ENCODE measurements around the gene SGK2.

SGK2 gene

DNA sequence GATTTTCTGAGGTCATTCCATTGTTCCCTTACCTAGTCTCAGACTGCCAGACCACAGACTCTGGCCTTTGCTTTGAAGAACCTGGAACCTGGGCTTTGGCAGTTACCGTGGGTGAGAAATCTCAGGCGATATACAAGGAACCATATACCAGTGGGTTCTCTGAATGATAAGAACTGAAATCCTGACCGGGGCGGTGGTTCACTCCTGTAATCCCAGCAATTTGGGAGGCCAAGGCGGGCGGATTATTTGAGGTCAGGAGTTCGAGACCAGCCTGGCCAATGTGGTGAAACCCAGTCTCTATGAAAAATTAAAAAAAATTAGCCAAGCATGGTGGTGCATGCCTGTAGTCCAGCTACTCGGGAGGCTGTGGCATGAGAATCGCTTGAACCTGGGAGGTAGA is 14.3 kb upstream of the SGK2 start:
- no peak overlapping the region for H3K4me3 ChIP-seq (ENCODE audit: control insufficient read depth, low read depth, low read length)
- no peak for DNase-seq (ENCODE audit: low read depth)
- TF ChIP-seq, protein P1, sequence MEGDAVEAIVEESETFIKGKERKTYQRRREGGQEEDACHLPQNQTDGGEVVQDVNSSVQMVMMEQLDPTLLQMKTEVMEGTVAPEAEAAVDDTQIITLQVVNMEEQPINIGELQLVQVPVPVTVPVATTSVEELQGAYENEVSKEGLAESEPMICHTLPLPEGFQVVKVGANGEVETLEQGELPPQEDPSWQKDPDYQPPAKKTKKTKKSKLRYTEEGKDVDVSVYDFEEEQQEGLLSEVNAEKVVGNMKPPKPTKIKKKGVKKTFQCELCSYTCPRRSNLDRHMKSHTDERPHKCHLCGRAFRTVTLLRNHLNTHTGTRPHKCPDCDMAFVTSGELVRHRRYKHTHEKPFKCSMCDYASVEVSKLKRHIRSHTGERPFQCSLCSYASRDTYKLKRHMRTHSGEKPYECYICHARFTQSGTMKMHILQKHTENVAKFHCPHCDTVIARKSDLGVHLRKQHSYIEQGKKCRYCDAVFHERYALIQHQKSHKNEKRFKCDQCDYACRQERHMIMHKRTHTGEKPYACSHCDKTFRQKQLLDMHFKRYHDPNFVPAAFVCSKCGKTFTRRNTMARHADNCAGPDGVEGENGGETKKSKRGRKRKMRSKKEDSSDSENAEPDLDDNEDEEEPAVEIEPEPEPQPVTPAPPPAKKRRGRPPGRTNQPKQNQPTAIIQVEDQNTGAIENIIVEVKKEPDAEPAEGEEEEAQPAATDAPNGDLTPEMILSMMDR (IDR thresholded peaks at IDR 0.05; ENCODE audit: control insufficient read depth, insufficient read depth, low read depth, low read length, missing control alignments): no peak

DNA sequence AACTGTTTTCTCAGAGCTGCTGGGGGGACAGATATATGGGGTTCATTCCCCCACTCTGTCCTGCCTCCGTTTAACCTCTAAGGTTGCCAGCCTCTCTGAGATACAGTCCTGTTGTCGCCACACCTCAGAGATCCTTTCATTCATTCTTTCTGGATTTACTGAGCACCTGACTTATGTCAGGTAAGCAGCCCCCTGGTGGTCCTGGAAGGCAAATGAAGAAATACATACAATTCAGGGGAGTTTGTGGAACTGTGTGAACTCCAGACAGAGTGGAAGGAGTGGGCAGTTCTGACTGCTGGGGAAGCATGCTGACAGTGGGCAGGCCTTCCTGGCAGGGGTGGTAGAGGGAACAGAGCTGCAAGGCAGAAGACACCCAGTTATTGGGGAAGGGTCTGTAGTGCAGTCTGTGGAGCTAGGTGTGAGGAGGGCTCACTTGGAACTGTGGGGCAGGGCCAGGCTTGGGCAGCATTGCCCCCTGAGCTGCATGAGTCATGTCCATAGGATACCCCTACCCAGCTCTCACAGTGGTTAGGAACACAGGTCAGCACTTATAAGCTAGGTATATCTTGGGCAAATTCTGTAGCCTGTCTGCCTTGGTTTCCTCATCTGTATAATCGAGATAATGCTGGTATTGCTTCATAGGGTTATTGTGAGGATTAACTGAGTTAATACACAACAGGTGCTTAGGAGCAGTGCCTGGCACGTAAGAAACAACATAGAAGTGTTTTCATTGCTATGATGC is 12.8 kb upstream of the SGK2 start:
- DNase-seq (ENCODE audit: low read depth): no peak
- TF ChIP-seq, protein P1 (IDR thresholded peaks at IDR 0.05; ENCODE audit: control insufficient read depth, insufficient read depth, low read depth, low read length, missing control alignments): no peak
- H3K4me3 ChIP-seq (ENCODE audit: control insufficient read depth, low read depth, low read length): no peak overlapping the region

DNA sequence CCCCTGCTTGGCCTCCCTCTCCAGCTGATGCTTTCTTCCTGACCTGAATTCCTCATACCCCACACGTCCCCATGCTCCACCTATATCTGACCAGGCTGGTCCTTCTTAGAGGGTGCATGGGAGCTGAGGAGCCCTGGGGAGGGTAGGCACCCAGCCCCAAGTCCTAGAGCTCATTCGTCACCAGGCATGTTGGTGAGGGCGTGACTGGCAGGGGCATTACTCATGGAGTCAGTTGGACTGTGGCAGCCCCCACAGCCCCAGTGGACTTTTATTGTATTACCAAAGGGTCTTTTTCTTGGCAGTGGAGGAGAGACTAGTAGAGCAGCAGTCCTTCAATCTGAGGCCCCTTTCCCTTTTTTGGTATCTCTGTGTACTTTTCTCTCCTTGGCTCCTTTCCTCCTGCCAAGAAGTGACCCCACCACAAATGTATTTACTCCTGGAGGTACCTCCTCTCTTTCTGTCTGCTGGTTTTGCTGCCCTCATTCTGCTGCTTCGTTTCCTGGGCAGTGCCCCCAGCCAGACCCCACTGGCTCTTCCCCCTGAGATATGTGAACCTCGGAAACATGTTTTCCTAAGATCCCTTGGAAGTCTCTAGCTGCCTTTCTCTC is 10.4 kb upstream of the SGK2 start:
- TF ChIP-seq, protein P1 (IDR thresholded peaks at IDR 0.05; ENCODE audit: control insufficient read depth, insufficient read depth, low read depth, low read length, missing control alignments): no peak
- no peak overlapping the region for H3K4me3 ChIP-seq (ENCODE audit: control insufficient read depth, low read depth, low read length)
- DNase-seq (ENCODE audit: low read depth): no peak

DNA sequence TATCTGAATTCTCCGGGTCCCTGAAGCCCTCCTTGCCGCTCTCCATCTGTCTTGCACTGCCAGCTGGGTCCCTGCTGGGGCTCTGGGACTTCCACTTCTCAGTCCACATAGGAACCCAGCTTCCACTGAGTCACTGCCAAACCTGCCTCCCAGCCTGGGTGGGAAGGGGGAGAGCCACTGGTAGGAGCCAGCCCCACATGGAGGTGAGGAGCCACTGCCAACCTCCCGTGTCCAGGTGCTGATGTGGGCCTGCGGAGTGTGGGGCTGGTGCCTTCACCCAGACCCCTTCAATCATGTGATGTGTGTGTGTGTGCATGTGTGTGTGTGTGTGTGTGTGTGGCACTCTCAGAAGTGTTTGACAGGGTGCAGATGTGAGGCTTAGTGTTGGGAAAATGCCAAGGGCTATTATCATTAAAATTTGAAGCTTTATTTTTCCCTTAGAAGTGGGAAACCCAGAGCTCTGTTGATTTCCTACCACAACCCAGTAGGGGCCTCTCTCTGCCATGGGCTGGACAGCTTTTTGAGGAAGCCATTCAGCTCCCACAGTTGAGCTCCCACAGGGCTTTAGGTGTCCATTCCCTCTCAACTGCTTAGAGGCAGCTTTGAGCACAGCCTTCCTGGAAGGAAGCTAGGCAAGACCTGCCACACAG is 9.3 kb upstream of the SGK2 start:
- TF ChIP-seq, protein P1 (IDR thresholded peaks at IDR 0.05; ENCODE audit: control insufficient read depth, insufficient read depth, low read depth, low read length, missing control alignments): no peak
- no peak for DNase-seq (ENCODE audit: low read depth)
- no peak overlapping the region for H3K4me3 ChIP-seq (ENCODE audit: control insufficient read depth, low read depth, low read length)

DNA sequence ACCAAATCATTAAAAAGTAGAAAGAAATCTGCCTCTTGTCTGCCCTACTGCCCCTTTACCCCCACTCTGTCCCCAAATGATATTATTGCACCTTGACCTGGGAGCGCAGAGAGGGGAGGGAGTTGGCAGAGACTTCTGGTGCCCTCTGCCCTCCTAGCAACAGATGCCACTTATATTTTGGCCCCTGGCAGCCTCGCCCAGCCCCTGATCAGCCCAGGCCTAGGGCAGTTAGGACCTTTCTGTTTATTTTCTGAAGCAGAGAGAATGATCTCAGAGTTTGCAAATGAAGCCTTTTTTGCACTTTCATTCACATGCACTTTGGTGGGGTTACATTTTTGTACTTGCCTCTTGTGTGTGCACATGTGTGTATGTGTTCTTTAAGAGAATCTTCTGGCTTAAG is 8.4 kb upstream of the SGK2 start:
- no peak for DNase-seq (ENCODE audit: low read depth)
- TF ChIP-seq, protein P1 (IDR thresholded peaks at IDR 0.05; ENCODE audit: control insufficient read depth, insufficient read depth, low read depth, low read length, missing control alignments): no peak
- no peak overlapping the region for H3K4me3 ChIP-seq (ENCODE audit: control insufficient read depth, low read depth, low read length)

DNA sequence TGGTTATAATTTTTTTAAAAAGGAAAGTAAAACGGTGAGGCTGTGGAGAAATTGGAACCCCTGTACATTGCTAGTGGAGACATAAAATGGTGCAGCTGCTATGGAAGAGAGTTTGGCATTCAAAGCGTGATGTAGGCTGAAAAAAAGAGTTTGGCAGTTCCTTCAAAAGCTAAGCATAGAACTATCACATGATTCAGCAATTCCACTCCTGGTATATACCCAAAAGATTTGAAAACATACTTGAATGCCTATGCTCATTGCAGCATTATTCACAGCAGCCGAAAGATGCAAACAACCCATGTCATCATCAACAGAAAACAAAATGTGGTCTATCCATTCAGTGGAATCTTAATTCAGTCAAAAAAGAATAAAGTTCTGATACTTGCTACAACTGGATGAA is 4.5 kb upstream of the SGK2 start:
- TF ChIP-seq, protein P1 (IDR thresholded peaks at IDR 0.05; ENCODE audit: control insufficient read depth, insufficient read depth, low read depth, low read length, missing control alignments): no peak
- DNase-seq (ENCODE audit: low read depth): no peak
- H3K4me3 ChIP-seq (ENCODE audit: control insufficient read depth, low read depth, low read length): no peak overlapping the region
